Dendritic cell treated with granulocyte-macrophage colony-stimulating factor and Interleukin-4, amounts not matched to agents 40 ng/mL and 50 ng/mL, for 4 days (primary cell): ENCODE measurements around the gene TMEM50A.
"Not testable (repeated sequence)": the region's sequence is repeated elsewhere in the genome, so short reads cannot be mapped to it uniquely, and the experiment has no call there.

Experiments used
- H3K27ac Mint-ChIP-seq: one replicate; pipeline ENCODE4 v1.8.0; 2022; ENCODE audit warnings: mild to moderate bottlenecking, mixed read lengths
- H3K27me3 Mint-ChIP-seq: one replicate; pipeline ENCODE4 v1.8.0; 2022; ENCODE audit warnings: mild to moderate bottlenecking, mixed read lengths
- H3K36me3 Mint-ChIP-seq: one replicate; pipeline ENCODE4 v1.8.0; 2022; ENCODE audit warnings: low read depth, mixed read lengths
- H3K4me1 Mint-ChIP-seq: one replicate; pipeline ENCODE4 v1.8.0; 2022; ENCODE audit warnings: low read depth, mixed read lengths
- H3K4me3 Mint-ChIP-seq: one replicate; pipeline ENCODE4 v1.8.0; 2022; ENCODE audit warnings: mild to moderate bottlenecking, moderate library complexity, mixed read lengths
- H3K9me3 Mint-ChIP-seq: one replicate; pipeline ENCODE4 v1.8.0; 2022; ENCODE audit warnings: mixed read lengths
- intact Hi-C: fragments of 100-400 bp; cut with micrococcal nuclease; formaldehyde crosslinking; loops from one replicate; pipeline ENCODE4 v1.15.0; 2022

TMEM50A gene

DNA sequence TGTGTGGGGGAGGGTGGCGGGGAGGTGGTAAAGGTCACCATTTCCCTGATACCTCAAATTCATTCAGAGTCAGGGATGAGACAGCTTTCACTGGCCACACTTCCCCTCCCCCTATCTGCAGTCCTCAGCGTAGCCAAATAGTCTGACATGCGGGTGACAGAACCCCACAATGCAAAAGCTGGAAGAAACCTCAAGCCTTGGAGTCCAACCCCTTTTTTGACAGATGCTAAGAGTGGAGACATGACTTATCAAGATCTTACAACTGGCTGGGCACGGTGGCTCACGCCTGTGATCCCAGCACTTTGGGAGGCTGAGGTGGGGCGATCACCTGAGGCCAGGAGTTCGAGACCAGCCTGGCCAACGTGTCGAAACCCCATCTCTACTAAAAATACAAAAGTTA, 16.0 kb upstream of the TMEM50A start:
- H3K27me3 Mint-ChIP-seq, H3K4me1 Mint-ChIP-seq, intact Hi-C loops, H3K27ac Mint-ChIP-seq, H3K4me3 Mint-ChIP-seq, H3K9me3 Mint-ChIP-seq, H3K36me3 Mint-ChIP-seq: not testable (repeated sequence)

GRCh38 chr1:25324407-25324806, 13.7 kb upstream of the TMEM50A start:
- H3K4me1 Mint-ChIP-seq, H3K9me3 Mint-ChIP-seq, H3K36me3 Mint-ChIP-seq, H3K4me3 Mint-ChIP-seq, H3K27ac Mint-ChIP-seq, H3K27me3 Mint-ChIP-seq, intact Hi-C loops: not testable (repeated sequence)

DNA sequence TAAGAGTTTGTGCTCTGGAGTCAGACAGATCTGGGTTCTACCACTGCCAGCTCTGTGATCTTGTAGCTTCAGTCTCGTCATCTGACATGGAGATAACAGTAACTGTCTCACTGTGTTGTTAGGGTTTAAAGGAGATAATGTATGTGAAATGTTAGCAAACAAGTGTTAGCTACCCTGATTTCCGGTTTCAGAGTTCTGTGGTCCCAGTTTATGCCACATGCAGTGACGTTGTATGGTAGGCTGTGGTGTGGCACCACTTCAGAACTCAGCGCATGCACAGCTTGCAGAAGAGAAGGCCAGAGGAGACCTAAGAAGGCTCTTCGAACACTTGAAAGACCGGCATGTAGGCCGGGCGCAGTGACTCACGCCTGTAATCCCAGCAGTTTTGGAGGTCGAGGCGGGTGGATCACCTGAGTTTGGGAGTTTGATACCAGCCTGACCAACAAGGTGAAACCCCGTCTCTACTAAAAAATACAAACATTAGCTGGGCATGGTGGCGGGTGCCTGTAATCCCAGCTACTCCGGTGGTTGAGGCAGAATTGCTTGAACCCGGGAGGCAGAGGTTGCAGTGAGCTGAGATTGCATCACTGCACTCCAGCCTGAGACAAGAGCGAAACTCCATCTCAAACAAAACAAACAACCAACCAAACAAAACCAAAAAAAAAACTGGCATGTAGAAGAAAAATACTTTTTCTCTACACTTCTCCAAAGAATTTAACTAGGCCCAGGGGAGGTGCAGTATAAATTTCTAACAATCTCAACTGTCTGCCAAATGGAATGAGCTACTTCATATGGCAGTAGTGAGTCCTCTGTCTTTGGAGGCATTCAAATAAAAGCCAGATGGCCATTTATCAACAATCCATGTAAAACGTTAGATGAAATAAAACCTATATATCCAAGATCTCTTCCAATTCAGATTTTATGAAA, 10.0 kb upstream of the TMEM50A start:
- intact Hi-C loops, H3K9me3 Mint-ChIP-seq, H3K27ac Mint-ChIP-seq, H3K4me1 Mint-ChIP-seq, H3K36me3 Mint-ChIP-seq, H3K4me3 Mint-ChIP-seq, H3K27me3 Mint-ChIP-seq: not testable (repeated sequence)

DNA sequence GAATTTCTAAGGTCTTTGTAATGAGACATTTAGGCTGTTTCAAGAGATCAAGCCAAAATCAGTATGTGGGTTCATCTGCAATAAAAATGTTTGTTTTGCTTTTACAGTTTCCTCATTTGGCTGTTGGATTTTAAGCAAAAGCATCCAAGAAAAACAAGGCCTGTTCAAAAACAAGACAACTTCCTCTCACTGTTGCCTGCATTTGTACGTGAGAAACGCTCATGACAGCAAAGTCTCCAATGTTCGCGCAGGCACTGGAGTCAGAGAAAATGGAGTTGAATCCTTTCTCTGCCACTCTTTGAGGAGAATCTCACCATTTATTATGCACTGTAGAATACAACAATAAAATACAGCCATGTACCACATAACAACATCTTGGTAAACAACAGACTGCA, 9.3 kb upstream of the TMEM50A start:
- H3K4me1 Mint-ChIP-seq, intact Hi-C loops, H3K36me3 Mint-ChIP-seq, H3K27me3 Mint-ChIP-seq, H3K4me3 Mint-ChIP-seq, H3K9me3 Mint-ChIP-seq, H3K27ac Mint-ChIP-seq: not testable (repeated sequence)

DNA sequence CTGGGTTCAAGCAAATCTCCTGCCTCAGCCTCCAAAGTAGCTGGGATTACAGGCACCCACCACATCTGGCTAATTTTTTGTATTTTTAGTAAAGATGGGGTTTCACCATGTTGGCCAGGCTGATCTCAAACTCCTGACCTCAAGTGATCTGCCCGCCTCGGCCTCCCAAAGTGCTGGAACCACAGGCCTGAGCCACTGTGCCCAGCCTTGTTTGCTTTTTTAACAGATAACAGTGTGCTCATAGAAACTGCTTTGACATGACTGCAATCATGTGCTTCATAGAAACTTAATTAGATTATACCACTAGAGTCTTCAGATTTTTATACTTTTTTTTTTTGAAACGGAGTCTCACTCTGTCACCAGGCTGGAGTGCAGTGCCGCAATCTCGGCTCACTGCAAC, 8.8 kb upstream of the TMEM50A start:
- H3K27me3 Mint-ChIP-seq, H3K4me1 Mint-ChIP-seq, intact Hi-C loops, H3K4me3 Mint-ChIP-seq, H3K27ac Mint-ChIP-seq, H3K36me3 Mint-ChIP-seq, H3K9me3 Mint-ChIP-seq: not testable (repeated sequence)

DNA sequence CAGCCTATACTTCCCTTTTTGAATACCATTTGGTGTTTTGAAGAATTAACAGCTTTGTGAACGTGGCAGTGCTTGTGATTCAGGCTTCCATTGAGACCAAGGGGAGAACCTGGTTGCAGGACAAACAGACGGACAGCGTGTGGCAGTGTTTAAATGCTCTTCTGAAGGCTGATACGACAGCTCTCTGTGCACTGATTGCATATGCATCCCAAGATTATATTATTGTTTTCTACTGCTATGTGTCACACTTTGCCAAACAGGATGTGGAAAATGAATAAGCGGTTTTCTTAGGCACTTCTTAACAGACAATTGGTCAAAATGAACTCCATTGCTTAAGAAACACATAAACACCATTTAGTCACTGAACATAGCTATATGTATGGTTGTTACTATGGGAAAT, 8.2 kb upstream of the TMEM50A start:
- H3K4me3 Mint-ChIP-seq, H3K27me3 Mint-ChIP-seq, H3K36me3 Mint-ChIP-seq, H3K9me3 Mint-ChIP-seq, H3K27ac Mint-ChIP-seq, intact Hi-C loops, H3K4me1 Mint-ChIP-seq: not testable (repeated sequence)

DNA sequence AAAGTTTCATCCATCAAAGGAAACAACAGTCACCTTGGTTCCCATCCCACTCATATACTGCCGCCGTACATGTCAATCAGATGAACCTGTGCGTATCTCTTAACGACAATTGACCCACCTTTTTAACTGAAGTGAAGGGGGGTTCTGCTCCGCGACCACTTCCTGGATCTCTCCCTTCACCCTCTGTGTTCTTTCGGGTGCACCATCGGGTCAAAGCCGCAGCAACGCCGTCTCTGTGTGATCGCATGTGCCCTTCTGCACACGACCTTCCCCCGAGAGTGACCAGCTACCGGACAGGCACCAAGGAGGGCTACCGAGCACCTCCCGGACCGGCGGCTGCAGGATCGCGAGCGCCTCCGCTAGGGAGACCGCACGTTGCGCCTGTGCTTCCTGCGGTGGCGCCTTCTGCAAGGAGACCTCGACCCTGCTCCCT, 1.2 kb upstream of the TMEM50A start:
- H3K4me3 Mint-ChIP-seq, result peak overlapping the region; percentile 87
- H3K27ac Mint-ChIP-seq, result peak overlapping the region; percentile 81
- H3K4me1 Mint-ChIP-seq, result peaks cover 28% of the 10 kb centered on the region
- H3K9me3 Mint-ChIP-seq, intact Hi-C loops, H3K27me3 Mint-ChIP-seq: not testable (repeated sequence)
- peaks cover 23% of the 10 kb centered on the region for H3K36me3 Mint-ChIP-seq

DNA sequence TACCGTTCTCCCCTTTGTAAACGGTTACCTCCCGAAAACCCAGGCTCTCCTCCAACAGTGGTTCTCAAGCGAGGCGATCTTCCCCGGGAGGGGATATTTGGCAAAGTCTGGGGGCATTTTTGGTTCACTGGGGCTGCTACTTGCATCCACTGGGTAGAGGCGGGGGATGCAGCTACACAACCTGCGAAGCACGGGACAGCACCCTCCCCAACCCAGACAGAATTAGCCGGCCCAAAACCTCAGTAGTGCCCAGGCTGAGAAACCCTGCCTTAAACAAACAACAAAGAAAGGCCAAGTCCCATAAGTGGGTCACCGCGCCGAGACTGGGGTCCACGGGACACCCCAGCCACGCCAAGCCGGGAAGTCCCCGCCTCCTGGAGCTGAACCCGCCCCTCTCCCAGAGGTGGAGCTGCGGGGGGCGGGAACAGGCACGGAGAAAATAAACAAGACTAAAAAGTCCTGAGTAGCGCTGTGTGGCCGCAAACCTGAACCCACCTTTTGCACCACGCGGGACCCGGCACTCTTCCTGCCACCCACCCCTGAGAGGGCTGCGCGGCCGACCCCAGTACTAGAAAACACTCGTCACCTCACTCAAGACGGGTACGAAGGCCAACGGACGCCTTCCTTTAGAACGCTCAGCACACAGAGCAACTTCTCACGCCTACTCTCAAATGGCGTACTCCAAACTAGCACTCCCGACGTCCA, 499 bp upstream of the TMEM50A start:
- peak overlapping the region; percentile 96 for H3K4me3 Mint-ChIP-seq
- intact Hi-C loops, H3K27me3 Mint-ChIP-seq, H3K9me3 Mint-ChIP-seq: not testable (repeated sequence)
- peaks cover 29% of the 10 kb centered on the region for H3K4me1 Mint-ChIP-seq
- H3K36me3 Mint-ChIP-seq, result peaks cover 29% of the 10 kb centered on the region
- peak overlapping the region; percentile 98 for H3K27ac Mint-ChIP-seq

- Mint-ChIP-seq H3K4me1 (peaks cover 29% of the 10 kb centered on the region), H3K36me3 (peaks cover 42% of the 10 kb centered on the region), H3K27ac (peak overlapping the region; percentile 98), H3K4me3 (peak overlapping the region; percentile 96), H3K9me3 (no peaks in the 10 kb centered on the region), H3K27me3 (no peaks in the 10 kb centered on the region)
- intact Hi-C loops, result no loop called here
Observed at GRCh38 chr1:25338986-25339385, 852 bp downstream of the TMEM50A start.

DNA sequence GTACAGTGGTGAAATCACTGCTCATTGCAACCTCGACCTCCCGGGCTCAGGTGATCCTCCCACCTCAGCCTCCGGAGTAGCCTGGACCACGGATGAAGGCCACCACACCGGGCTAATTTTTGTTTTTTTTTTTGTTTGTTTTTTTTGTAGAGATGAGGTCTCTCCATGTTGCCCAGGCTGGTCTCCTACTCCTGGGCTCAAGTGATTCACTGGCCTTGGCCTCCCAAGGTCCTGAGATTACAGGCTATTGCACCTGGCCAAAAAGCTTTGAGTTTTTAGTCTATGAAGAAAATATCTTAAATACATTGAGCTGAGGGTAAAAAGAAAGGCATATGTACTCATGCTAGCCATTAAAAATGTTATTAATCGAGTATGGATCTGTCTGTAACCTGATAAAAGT, 3.6 kb downstream of the TMEM50A start:
- Mint-ChIP-seq H3K27ac (no peak overlapping the region), H3K4me3 (no peak overlapping the region), H3K36me3 (peaks cover 69% of the 10 kb centered on the region), H3K4me1 (peaks cover 28% of the 10 kb centered on the region), H3K27me3 (no peaks in the 10 kb centered on the region), H3K9me3 (no peaks in the 10 kb centered on the region)
- intact Hi-C loops, result no loop called here

GRCh38 chr1:25342846-25343245, 4.7 kb downstream of the TMEM50A start:
- Mint-ChIP-seq H3K9me3 (no peaks in the 10 kb centered on the region), H3K36me3 (peaks cover 76% of the 10 kb centered on the region), H3K27ac (no peak overlapping the region), H3K27me3 (no peaks in the 10 kb centered on the region), H3K4me1 (peaks cover 25% of the 10 kb centered on the region), H3K4me3 (no peak overlapping the region)
- intact Hi-C loops, result no loop called here

DNA sequence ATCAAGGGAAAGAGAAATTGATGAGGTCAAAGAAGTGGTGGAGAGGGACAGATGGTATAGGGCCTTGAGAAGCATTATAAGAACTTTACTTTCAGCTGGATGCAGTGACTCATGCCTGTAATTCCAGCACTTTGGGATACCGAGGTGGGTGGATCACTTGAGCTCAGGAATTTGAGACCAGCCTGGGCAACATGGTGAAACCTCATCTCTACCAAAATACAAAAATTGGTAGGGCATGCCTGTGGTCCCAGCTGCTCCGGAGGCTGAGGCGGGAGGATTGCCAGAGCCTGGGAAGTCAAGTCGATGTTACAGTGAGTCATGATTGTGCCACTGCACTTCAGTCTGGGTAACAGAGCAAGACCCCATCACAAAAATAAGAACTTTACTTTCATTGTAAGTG, 5.7 kb downstream of the TMEM50A start:
- Mint-ChIP-seq H3K4me3 (no peak overlapping the region), H3K4me1 (peaks cover 25% of the 10 kb centered on the region), H3K27ac (no peak overlapping the region), H3K27me3 (no peaks in the 10 kb centered on the region), H3K36me3 (peaks cover 75% of the 10 kb centered on the region), H3K9me3 (no peaks in the 10 kb centered on the region)
- intact Hi-C loops, result no loop called here

- peaks cover 89% of the 10 kb centered on the region for H3K36me3 Mint-ChIP-seq
- H3K4me1 Mint-ChIP-seq, result no peaks in the 10 kb centered on the region
- no peak overlapping the region for H3K27ac Mint-ChIP-seq
- H3K27me3 Mint-ChIP-seq, result no peaks in the 10 kb centered on the region
- intact Hi-C loops, result no loop called here
- H3K9me3 Mint-ChIP-seq, result no peaks in the 10 kb centered on the region
- no peak overlapping the region for H3K4me3 Mint-ChIP-seq
Observed at GRCh38 chr1:25347556-25347955, 9.4 kb downstream of the TMEM50A start.

DNA sequence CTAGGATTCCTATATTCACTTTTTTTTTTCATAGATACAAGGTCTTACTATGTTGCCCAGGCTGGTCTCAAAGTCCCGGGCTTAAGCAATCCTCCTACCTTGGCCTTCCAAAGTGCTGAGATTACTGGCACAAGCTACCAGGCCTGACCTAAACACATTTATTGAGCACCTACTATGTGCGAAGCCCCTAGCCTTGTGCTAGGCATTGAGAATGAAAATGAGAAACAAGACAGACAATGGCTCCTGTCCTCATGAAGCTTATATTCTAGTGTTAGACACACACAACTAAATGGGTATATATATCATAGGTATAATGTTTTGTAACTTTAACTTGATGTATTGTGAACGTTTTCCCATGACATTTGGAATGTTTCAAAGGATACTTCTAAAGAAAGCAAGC, 11.5 kb downstream of the TMEM50A start:
- H3K9me3 Mint-ChIP-seq, result no peaks in the 10 kb centered on the region
- peaks cover 85% of the 10 kb centered on the region for H3K36me3 Mint-ChIP-seq
- H3K27ac Mint-ChIP-seq, result no peak overlapping the region
- no peaks in the 10 kb centered on the region for H3K4me1 Mint-ChIP-seq
- no peak overlapping the region for H3K4me3 Mint-ChIP-seq
- intact Hi-C loops, result no loop called here
- H3K27me3 Mint-ChIP-seq, result no peaks in the 10 kb centered on the region
